HepG2 (cell line): ENCODE results near the gene LRRC8C. TPM values are rescaled to one million over a fixed set of nuclear protein-coding genes. Genes with fewer than 3 reads are reported as not detected.
A peak's percentile ranks its signal among the peaks of the same experiment; 100 is the strongest.

ENCODE experiments used
- ATAC-seq: fragments of 200-7000 bp; cut with Tn5 transposase; 3 replicates; pipeline ENCODE4 v1.9.1; 2020; ENCODE audit warnings: mild to moderate bottlenecking, moderate library complexity
- BruUV-seq: library from RNA; stranded (reverse); fragments of 400-500 nt; replicated peaks from 2 replicates; lab custom pipeline; 2021; lab: Mats Ljungman, UMichigan
- CTCF ChIA-PET: fragments of 300-600 bp; formaldehyde crosslinking; extraction: SDS; loops from one replicate; lab custom pipeline; 2021; ENCODE audit warnings: low total read pairs, inconsistent platforms, low intra/inter-chr PET ratio; lab: Yijun Ruan, JAX
- POLR2A ChIA-PET: fragments of 350-600 bp; sonication (Branson Sonifier 250); formaldehyde crosslinking; loops from one replicate; lab custom pipeline; 2020; ENCODE audit warnings: antibody characterized with exemption, inconsistent platforms; lab: Yijun Ruan, JAX
- DNase-seq: peaks from one replicate; pipeline ENCODE4 v3.0.0-alpha.2; 2015; ENCODE audit warnings: low spot score
- FAIRE-seq: peaks from 3 replicates; lab custom pipeline; 2011; peaks lifted over from hg19 to GRCh38; lab: Jason Lieb, UNC
- H2AFZ ChIP-seq: one replicate; pipeline ENCODE4 v1.6.1; 2011; ENCODE audit warnings: low read length, inconsistent platforms
- H3K27ac ChIP-seq: fragments of 300-600 bp; 3 replicates; pipeline ENCODE4 v1.8.0; 2011; ENCODE audit warnings: mixed run types, mild to moderate bottlenecking, mixed read lengths, low read length, inconsistent platforms; ENCODE audit not compliant: insufficient read depth; ENCODE audit errors: extremely low read length
- H3K27me3 ChIP-seq, 2 experiments: fragments of 200-600 bp in 1 of 2; 2 replicates in 1 of 2; 3 replicates in 1 of 2; pipeline versions ENCODE4 v1.6.0 to v1.8.0; 2011; ENCODE audit warnings: low read length in 2 of 2, mild to moderate bottlenecking in 2 of 2, moderate library complexity in 2 of 2, inconsistent platforms in 1 of 2; ENCODE audit not compliant: insufficient read depth in 2 of 2, control insufficient read depth in 1 of 2
- H3K36me3 ChIP-seq, 2 experiments: fragments of 200-600 bp in 1 of 2; replicated peaks in 1 of 2; 2 replicates in 1 of 2; 3 replicates in 1 of 2; pipeline versions ENCODE4 v1.5.1 to v1.8.0; 2011; ENCODE audit warnings: low read length in 2 of 2, inconsistent platforms in 1 of 2; ENCODE audit not compliant: insufficient read depth in 2 of 2, control insufficient read depth in 1 of 2
- H3K4me1 ChIP-seq: 2 replicates; pipeline ENCODE4 v1.5.1; 2012; ENCODE audit warnings: low read length, inconsistent platforms; ENCODE audit not compliant: insufficient read depth
- H3K4me2 ChIP-seq: 2 replicates; pipeline ENCODE4 v1.6.0; 2011; ENCODE audit warnings: low read depth, low read length, inconsistent platforms
- H3K4me3 ChIP-seq, 3 experiments: fragments of 200-600 bp in 1 of 3; sonication (generic), shearing (Covaris generic) in 1 of 3; replicated peaks in 1 of 3; 2 replicates each; pipeline ENCODE4 v1.5.1; 2011 to 2016; ENCODE audit warnings: low read length in 3 of 3, inconsistent platforms in 2 of 3, low read depth in 2 of 3, mild to moderate bottlenecking in 2 of 3, control low read depth in 1 of 3, mixed read lengths in 1 of 3; ENCODE audit not compliant: insufficient read depth in 1 of 3
- H3K79me2 ChIP-seq: one replicate; pipeline ENCODE4 v1.6.1; 2011; ENCODE audit warnings: low read length, inconsistent platforms; ENCODE audit not compliant: insufficient read depth
- H3K9ac ChIP-seq: 2 replicates; pipeline ENCODE4 v1.6.0; 2011; ENCODE audit warnings: mild to moderate bottlenecking, low read depth, low read length, inconsistent platforms; ENCODE audit not compliant: insufficient read depth
- H3K9me3 ChIP-seq: 2 replicates; pipeline ENCODE4 v1.5.1; 2012; ENCODE audit warnings: mild to moderate bottlenecking, low read length
- H4K20me1 ChIP-seq: 2 replicates; pipeline ENCODE4 v1.6.0; 2011; ENCODE audit warnings: inconsistent platforms, mild to moderate bottlenecking, low read length, moderate library complexity; ENCODE audit not compliant: insufficient read depth
- ATAD3A ChIP-seq: sonication (generic); formaldehyde crosslinking; IDR thresholded peaks from 2 replicates; pipeline ENCODE4 v1.4.0; 2020; ENCODE audit warnings: missing genetic modification reagents
- ATF7 ChIP-seq, 2 experiments: fragments of 450-650 bp in 1 of 2; sonication (generic) in 1 of 2; formaldehyde crosslinking in 1 of 2; IDR thresholded peaks; 2 replicates each; pipeline versions ENCODE4 v1.4.0 to v1.6.1; 2016 to 2020; ENCODE audit warnings: antibody characterized with exemption in 1 of 2, mild to moderate bottlenecking in 1 of 2, missing genetic modification reagents in 1 of 2
- CAMTA2 ChIP-seq: sonication (generic); formaldehyde crosslinking; IDR thresholded peaks from 2 replicates; pipeline ENCODE4 v1.4.0; 2020; ENCODE audit warnings: mild to moderate bottlenecking, missing genetic modification reagents, borderline replicate concordance
- RXRB ChIP-seq: IDR thresholded peaks from 2 replicates; pipeline ENCODE4 v1.6.1; 2016; ENCODE audit warnings: borderline replicate concordance, missing genetic modification reagents, missing compliant biosample characterization
- SCMH1 ChIP-seq: sonication (generic); formaldehyde crosslinking; IDR thresholded peaks from 2 replicates; pipeline ENCODE4 v1.9.0; 2021; ENCODE audit warnings: missing genetic modification reagents, mild to moderate bottlenecking, borderline replicate concordance
- ZFAT ChIP-seq: sonication (generic); formaldehyde crosslinking; conservative IDR thresholded peaks from 2 replicates; pipeline ENCODE4 v1.8.1; 2023; ENCODE audit warnings: missing genetic modification reagents, inconsistent platforms
- ZNF558 ChIP-seq: sonication (generic); formaldehyde crosslinking; IDR thresholded peaks from 2 replicates; pipeline ENCODE4 v1.9.0; 2022; ENCODE audit warnings: mild to moderate bottlenecking, missing genetic modification reagents, borderline replicate concordance
- ZNF7 ChIP-seq: IDR thresholded peaks from 2 replicates; pipeline ENCODE4 v1.6.1; 2016; ENCODE audit warnings: missing biosample characterization, missing genetic modification reagents
- ZNF775 ChIP-seq: sonication (generic); formaldehyde crosslinking; IDR thresholded peaks from 2 replicates; pipeline ENCODE4 v1.4.0; 2020; ENCODE audit warnings: missing genetic modification reagents, mild to moderate bottlenecking, moderate library complexity, borderline replicate concordance
- WGBS: methylation state at CpG from one replicate; pipeline ENCODE4 v1.1.6; 2017; ENCODE audit warnings: low lambda C conversion rate; 5-methylcytosine and 5-hydroxymethylcytosine counted together
- in situ Hi-C: cut with HindIII; loops from 2 replicates; pipeline ENCODE4 v1.10.0; 2017; ENCODE audit warnings: low pct_unique_long_range_greater_than_20kb; ENCODE audit not compliant: extremely low pct_ligation_motif_present
- intact Hi-C: fragments of 100-400 bp; cut with micrococcal nuclease; formaldehyde crosslinking; loops from one replicate; pipeline ENCODE4 v1.10.0; 2022; ENCODE audit not compliant: unreplicated experiment
- polyA plus RNA-seq, 8 experiments: library from polyadenylated mRNA; depleted of rRNA in 3 of 8; stranded (reverse) in 7 of 8; unstranded in 1 of 8; fragments of >200 nt; fragmentation: Illumina TruSeq in 4 of 8; extraction: Trizol in 4 of 8; gene quantifications; 2 replicates each; pipeline versions ENCODE4 v1.2.1 to v1.2.3, GENCODE V29; 2011 to 2016; ENCODE audit warnings: low read depth in 4 of 8, missing spikeins in 1 of 8, mixed read lengths in 1 of 8; ENCODE audit not compliant: insufficient read depth in 1 of 8
- total RNA-seq, 5 experiments: library from RNA; depleted of rRNA; stranded (reverse); fragments of >200 nt; fragmentation: Illumina TruSeq; extraction: Trizol; gene quantifications; 2 replicates each; pipeline ENCODE4 v1.2.3, GENCODE V29; 2016; ENCODE audit warnings: low read depth in 1 of 5
- TF ChIP-seq, protein P1 (sequence below): sonication (generic); formaldehyde crosslinking; conservative IDR thresholded peaks from 2 replicates; pipeline ENCODE4 v1.4.0; 2020; ENCODE audit warnings: missing genetic modification reagents
- TF ChIP-seq, protein P2 (sequence below): sonication (generic); formaldehyde crosslinking; IDR thresholded peaks from 2 replicates; pipeline ENCODE4 v1.4.0; 2020; ENCODE audit warnings: mild to moderate bottlenecking, missing genetic modification reagents, borderline replicate concordance
- TF ChIP-seq, protein P3 (sequence below): sonication (generic); formaldehyde crosslinking; IDR thresholded peaks from 2 replicates; pipeline ENCODE4 v1.5.0; 2020; ENCODE audit warnings: missing genetic modification reagents

The LRRC8C gene
- total and polyA plus RNA-seq, 2 of the 13 experiments (the other 11 are each of a cell fraction or from before 2014, with no cell fraction given) = 0.22 to 0.32 TPM

DNA sequence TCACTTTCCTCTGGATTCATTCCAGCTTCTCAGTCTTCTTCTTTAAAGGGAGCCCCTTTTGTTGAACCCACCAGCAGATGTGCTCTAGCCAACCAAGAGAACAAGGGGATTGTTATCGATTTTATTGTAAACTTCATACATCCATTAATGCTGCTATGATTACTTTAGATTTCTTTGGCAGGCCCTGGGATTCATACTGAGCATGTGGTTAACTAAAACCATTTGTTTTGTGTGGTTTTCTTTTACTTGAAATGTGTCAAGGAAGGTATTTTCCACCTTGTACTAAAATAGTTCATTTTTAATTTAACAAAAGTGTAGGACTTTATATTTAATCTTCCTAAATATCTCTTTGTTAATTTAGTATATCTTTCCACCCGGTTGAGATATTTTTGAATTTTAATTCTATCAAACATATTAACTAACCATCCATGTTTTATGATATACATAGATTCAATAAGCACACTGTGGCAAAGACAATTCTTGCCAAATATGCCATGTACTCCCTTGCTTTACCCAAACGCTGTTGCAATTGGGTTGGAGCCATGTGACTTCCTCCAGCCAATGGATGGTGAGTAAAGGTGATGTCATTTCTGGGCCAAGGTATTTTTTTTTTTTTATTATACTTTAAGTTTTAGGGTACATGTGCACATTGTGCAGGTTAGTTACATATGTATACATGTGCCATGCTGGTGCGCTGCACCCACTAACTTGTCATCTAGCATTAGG, 113.7 kb downstream of the LRRC8C start:
- BruUV-seq = no TSS peak
- H3K36me3 ChIP-seq = no peaks in the 10 kb centered on the region
- POLR2A ChIA-PET = no interaction called here

DNA sequence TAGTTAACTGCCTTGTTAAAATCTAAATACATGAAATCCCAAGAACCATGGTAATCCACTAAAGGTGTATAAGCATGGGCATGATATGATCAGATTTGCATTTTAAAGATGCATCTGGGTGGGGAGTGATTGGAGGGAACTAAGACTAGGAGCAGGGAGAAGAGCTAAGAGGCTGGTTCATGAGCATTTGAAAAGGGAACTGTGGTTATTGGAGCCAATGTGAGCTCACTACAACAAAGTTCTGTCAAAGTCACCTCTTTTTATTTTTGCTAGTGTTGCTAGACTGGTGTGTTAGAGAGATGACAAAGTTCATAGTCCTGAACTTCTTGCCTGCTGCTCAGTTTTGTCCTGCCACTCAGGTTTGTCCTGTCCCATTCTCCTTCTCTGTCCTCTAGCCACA, 120.8 kb downstream of the LRRC8C start:
- DNase-seq = no peak
- intact Hi-C loops (no loop called here), in situ Hi-C loops (no loop called here)
- Histone ChIP-seq H2AFZ (no peak overlapping the region), H3K79me2 (no peaks in the 10 kb centered on the region), H3K27ac (no peak overlapping the region), H3K9me3 (no peaks in the 10 kb centered on the region), H3K4me2 (no peak overlapping the region), H4K20me1 (no peaks in the 10 kb centered on the region), H3K36me3 (no peaks in the 10 kb centered on the region), H3K4me3 (no peak overlapping the region), H3K9ac (no peak overlapping the region), H3K4me1 (peaks cover 32% of the 10 kb centered on the region), H3K27me3 (peaks cover 1 to 6% of the 10 kb centered on the region in 2 experiments; a peak in 2 of 5 replicates)
- no peak for FAIRE-seq
- no TSS peak for BruUV-seq
- POLR2A ChIA-PET = no interaction called here
- CTCF ChIA-PET = no interaction called here
- peak; percentile 40; the same call in 1 of the 3 replicates for ATAC-seq
- no peak for TF ChIP-seq ZNF558 (CRISPR knock-in tag)
- TF ChIP-seq, protein P1, sequence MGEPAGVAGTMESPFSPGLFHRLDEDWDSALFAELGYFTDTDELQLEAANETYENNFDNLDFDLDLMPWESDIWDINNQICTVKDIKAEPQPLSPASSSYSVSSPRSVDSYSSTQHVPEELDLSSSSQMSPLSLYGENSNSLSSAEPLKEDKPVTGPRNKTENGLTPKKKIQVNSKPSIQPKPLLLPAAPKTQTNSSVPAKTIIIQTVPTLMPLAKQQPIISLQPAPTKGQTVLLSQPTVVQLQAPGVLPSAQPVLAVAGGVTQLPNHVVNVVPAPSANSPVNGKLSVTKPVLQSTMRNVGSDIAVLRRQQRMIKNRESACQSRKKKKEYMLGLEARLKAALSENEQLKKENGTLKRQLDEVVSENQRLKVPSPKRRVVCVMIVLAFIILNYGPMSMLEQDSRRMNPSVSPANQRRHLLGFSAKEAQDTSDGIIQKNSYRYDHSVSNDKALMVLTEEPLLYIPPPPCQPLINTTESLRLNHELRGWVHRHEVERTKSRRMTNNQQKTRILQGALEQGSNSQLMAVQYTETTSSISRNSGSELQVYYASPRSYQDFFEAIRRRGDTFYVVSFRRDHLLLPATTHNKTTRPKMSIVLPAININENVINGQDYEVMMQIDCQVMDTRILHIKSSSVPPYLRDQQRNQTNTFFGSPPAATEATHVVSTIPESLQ (CRISPR knock-in tag) = no peak
- no peak for TF ChIP-seq ZFAT (CRISPR knock-in tag)
- no peak for TF ChIP-seq ZNF7 (CRISPR knock-in tag)
- TF ChIP-seq SCMH1 (CRISPR knock-in tag) = no peak
- no peak for TF ChIP-seq RXRB (CRISPR knock-in tag)
- TF ChIP-seq, protein P2, sequence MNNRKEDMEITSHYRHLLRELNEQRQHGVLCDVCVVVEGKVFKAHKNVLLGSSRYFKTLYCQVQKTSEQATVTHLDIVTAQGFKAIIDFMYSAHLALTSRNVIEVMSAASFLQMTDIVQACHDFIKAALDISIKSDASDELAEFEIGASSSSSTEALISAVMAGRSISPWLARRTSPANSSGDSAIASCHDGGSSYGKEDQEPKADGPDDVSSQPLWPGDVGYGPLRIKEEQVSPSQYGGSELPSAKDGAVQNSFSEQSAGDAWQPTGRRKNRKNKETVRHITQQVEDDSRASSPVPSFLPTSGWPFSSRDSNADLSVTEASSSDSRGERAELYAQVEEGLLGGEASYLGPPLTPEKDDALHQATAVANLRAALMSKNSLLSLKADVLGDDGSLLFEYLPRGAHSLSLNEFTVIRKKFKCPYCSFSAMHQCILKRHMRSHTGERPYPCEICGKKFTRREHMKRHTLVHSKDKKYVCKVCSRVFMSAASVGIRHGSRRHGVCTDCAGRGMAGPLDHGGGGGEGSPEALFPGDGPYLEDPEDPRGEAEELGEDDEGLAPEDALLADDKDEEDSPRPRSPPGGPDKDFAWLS (CRISPR knock-in tag) = no peak
- TF ChIP-seq, protein P3, sequence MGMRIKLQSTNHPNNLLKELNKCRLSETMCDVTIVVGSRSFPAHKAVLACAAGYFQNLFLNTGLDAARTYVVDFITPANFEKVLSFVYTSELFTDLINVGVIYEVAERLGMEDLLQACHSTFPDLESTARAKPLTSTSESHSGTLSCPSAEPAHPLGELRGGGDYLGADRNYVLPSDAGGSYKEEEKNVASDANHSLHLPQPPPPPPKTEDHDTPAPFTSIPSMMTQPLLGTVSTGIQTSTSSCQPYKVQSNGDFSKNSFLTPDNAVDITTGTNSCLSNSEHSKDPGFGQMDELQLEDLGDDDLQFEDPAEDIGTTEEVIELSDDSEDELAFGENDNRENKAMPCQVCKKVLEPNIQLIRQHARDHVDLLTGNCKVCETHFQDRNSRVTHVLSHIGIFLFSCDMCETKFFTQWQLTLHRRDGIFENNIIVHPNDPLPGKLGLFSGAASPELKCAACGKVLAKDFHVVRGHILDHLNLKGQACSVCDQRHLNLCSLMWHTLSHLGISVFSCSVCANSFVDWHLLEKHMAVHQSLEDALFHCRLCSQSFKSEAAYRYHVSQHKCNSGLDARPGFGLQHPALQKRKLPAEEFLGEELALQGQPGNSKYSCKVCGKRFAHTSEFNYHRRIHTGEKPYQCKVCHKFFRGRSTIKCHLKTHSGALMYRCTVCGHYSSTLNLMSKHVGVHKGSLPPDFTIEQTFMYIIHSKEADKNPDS (CRISPR knock-in tag) = no peak
- TF ChIP-seq ZNF775 (CRISPR knock-in tag) = no peak
- TF ChIP-seq CAMTA2 (CRISPR knock-in tag) = no peak

More for the DNA sequence above, 113.7 kb downstream of the LRRC8C start:
- Histone ChIP-seq H3K79me2 (no peaks in the 10 kb centered on the region), H2AFZ (no peak overlapping the region), H3K4me1 (no peaks in the 10 kb centered on the region), H3K27me3 (peaks cover 0 to 4% of the 10 kb centered on the region in 2 experiments; a peak in 2 of 5 replicates), H3K4me2 (no peak overlapping the region), H3K9me3 (no peaks in the 10 kb centered on the region), H3K9ac (no peak overlapping the region), H4K20me1 (no peaks in the 10 kb centered on the region), H3K27ac (no peak overlapping the region), H3K4me3 (no peak overlapping the region)
- intact Hi-C loops (no loop called here), in situ Hi-C loops (no loop called here)
- no peak for ATAC-seq
- WGBS = 17% methylated on average over 3 of the region's 4 CpGs
- no peak for DNase-seq
- CTCF ChIA-PET = no interaction called here
- no peak for TF ChIP-seq ATAD3A (CRISPR knock-in tag)
- peak; percentile 48 for TF ChIP-seq ATF7 (IDR thresholded peaks at IDR 0.05)
- no peak for TF ChIP-seq ATF7 (CRISPR knock-in tag; IDR thresholded peaks at IDR 0.05)
- FAIRE-seq = no peak
